ENCODE measurements around the gene PIN1.
A peak's percentile ranks its signal among the peaks of the same experiment; 100 is the strongest.
"Not testable (repeated sequence)": the region's sequence is repeated elsewhere in the genome, so short reads cannot be mapped to it uniquely, and the experiment has no call there.

The PIN1 gene

GRCh38 chr19:9834726-9835506, at the start of gene PIN1:
PIN1 (plus strand) TSS chr19:9835318; CDS start chr19:9835345, 27 bp downstream.
- Mint-ChIP-seq H3K9me3 (no peaks in the 10 kb centered on the region), H3K27ac (peak within 1 kb of the TSS; percentile 81), H3K4me1 (peaks cover 18% of the 10 kb centered on the region), H3K36me3 (peaks cover 35% of the 10 kb centered on the region), H3K4me3 (peak within 1 kb of the TSS; percentile 83)
- peak; percentile 98 for ATAC-seq
- peak; percentile 97 to 99 for DNase-seq (ENCODE audit: low spot score in 2 of 2)

DNA sequence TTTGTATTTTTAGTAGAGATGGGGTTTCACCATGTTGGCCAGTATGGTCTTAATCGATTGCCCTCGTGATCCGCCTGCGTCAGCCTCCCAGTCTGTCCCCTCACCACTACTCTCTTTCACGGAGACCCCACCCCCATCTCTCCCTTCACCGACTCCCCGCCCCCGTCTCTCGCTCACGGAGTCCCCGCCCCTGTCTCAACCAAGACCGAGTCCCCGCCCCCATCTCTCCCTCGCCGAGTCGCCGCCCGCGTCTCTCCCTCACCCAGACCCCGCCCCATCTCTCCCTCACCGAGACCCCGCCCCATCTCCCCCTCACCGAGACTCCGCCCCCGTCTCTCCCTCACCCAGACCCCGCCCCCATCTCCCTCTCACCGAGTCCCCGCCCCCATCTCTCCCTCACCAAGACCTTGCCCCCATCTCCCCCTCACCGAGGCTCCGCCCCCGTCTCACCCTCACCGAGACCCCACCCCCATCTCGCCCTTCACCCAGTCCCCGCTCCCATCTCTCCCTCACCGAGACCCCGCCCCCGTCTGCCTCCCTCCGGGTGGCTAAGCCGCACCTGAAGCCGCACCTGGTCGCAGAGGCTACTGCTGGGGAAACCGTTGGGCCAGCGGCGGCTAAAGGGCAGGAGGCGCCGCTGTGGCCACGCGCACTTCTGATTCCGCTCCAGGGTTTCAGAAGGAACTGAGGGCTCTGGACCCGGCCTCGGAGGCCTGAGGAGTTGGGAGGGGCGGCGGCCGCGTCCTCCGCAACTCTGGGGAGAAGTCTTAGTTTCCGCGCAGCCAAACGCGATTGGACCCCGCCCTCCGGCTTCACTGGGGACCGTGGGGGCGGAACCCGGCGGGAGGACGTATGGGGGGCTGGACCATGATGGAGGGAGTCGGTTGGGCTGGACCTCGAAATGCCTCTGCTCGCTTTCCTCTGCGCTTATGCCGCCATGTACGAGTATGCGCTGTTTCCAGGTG, 49.5 kb upstream of the PIN1 start:
- Mint-ChIP-seq H3K4me3 (peak overlapping the region; percentile 91), H3K27ac (peak overlapping the region; percentile 95), H3K9me3 (no peaks in the 10 kb centered on the region), H3K36me3 (peaks cover 22% of the 10 kb centered on the region), H3K4me1 (peaks cover 35% of the 10 kb centered on the region)
- DNase-seq (ENCODE audit: low spot score in 2 of 2) = peak; percentile 83 to 97
- peak; percentile 91 for ATAC-seq

- H3K4me1 Mint-ChIP-seq = peaks cover 37% of the 10 kb centered on the region
- ATAC-seq = no peak
- peak overlapping the region; percentile 95 for H3K27ac Mint-ChIP-seq
Observed at GRCh38 chr19:9786342-9786741, 48.8 kb upstream of the PIN1 start.

GRCh38 chr19:9786819-9787218, 48.3 kb upstream of the PIN1 start:
- H3K9me3 Mint-ChIP-seq = no peaks in the 10 kb centered on the region
- peak overlapping the region; percentile 91 for H3K4me3 Mint-ChIP-seq
- no peak overlapping the region for H3K27ac Mint-ChIP-seq
- H3K36me3 Mint-ChIP-seq = peaks cover 22% of the 10 kb centered on the region
- no peak for ATAC-seq
- H3K4me1 Mint-ChIP-seq = peaks cover 41% of the 10 kb centered on the region
- no peak for DNase-seq (ENCODE audit: low spot score in 2 of 2)

More at GRCh38 chr19:9786342-9786741, 48.8 kb upstream of the PIN1 start:
- no peak for DNase-seq (ENCODE audit: low spot score in 2 of 2)
- H3K36me3 Mint-ChIP-seq = peaks cover 22% of the 10 kb centered on the region
- peak overlapping the region; percentile 91 for H3K4me3 Mint-ChIP-seq
- H3K9me3 Mint-ChIP-seq = no peaks in the 10 kb centered on the region

GRCh38 chr19:9788604-9789003, 46.5 kb upstream of the PIN1 start:
- H3K36me3 Mint-ChIP-seq = peaks cover 28% of the 10 kb centered on the region
- ATAC-seq; H3K9me3 Mint-ChIP-seq; H3K27ac Mint-ChIP-seq; H3K4me3 Mint-ChIP-seq; DNase-seq (ENCODE audit: low spot score in 2 of 2): not testable (repeated sequence)
- H3K4me1 Mint-ChIP-seq = peaks cover 35% of the 10 kb centered on the region

GRCh38 chr19:9789066-9789465, 46.1 kb upstream of the PIN1 start:
- no peak overlapping the region for H3K27ac Mint-ChIP-seq
- H3K36me3 Mint-ChIP-seq = peaks cover 25% of the 10 kb centered on the region
- peaks cover 35% of the 10 kb centered on the region for H3K4me1 Mint-ChIP-seq
- ATAC-seq = no peak
- H3K4me3 Mint-ChIP-seq = no peak overlapping the region
- DNase-seq (ENCODE audit: low spot score in 2 of 2) = no peak
- no peaks in the 10 kb centered on the region for H3K9me3 Mint-ChIP-seq

DNA sequence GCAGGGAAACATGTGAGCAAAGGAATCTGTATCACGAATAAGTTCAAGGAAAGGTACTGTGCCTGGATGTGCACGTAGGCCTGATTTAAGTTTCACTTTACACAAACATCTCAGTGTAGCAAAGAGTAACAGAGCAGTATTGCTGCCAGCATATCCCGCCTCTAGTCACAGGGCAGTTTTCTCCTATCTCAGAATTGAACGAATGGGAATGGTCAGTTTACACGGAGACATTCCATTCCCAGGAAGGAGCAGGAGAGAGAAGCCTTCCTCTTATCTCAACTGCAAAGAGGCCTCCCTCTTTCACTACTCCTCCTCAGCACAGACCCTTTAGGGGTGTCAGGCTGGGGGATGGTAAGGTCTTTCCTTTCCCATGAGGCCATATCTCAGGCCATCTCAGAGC, 45.5 kb upstream of the PIN1 start:
- peaks cover 22% of the 10 kb centered on the region for H3K36me3 Mint-ChIP-seq
- not testable (repeated sequence) for ATAC-seq; H3K9me3 Mint-ChIP-seq; DNase-seq (ENCODE audit: low spot score in 2 of 2); H3K4me3 Mint-ChIP-seq; H3K27ac Mint-ChIP-seq
- H3K4me1 Mint-ChIP-seq = peaks cover 31% of the 10 kb centered on the region

DNA sequence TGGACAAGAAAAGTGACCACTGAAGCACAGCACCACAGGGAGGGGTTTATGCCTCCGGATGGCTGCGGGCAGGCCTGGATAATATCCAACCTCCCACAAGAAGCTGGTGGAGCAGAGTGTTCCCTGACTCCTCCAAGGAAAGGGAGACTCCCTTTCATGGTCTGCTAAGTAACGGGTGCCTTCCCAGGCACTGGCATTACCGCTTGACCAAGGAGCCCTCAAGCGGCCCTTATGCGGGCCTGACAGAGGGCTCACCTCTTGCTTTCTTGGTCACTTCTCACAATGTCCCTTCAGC, 44.1 kb upstream of the PIN1 start:
- H3K36me3 Mint-ChIP-seq = peaks cover 11% of the 10 kb centered on the region
- H3K27ac Mint-ChIP-seq = peak overlapping the region; percentile 95
- H3K9me3 Mint-ChIP-seq; ATAC-seq; DNase-seq (ENCODE audit: low spot score in 2 of 2): not testable (repeated sequence)
- H3K4me3 Mint-ChIP-seq = peak overlapping the region; percentile 90
- H3K4me1 Mint-ChIP-seq = peaks cover 21% of the 10 kb centered on the region

GRCh38 chr19:9791552-9792205, 43.4 kb upstream of the PIN1 start:
- Mint-ChIP-seq H3K4me3 (peak overlapping the region; percentile 90), H3K4me1 (peaks cover 21% of the 10 kb centered on the region), H3K36me3 (peaks cover 11% of the 10 kb centered on the region), H3K27ac (peak overlapping the region; percentile 95), H3K9me3 (no peaks in the 10 kb centered on the region)
- ATAC-seq (peak; percentile 81), DNase-seq (ENCODE audit: low spot score in 2 of 2) (peak; percentile 73 to 94)

- Mint-ChIP-seq H3K4me3 (peak overlapping the region; percentile 90), H3K9me3 (no peaks in the 10 kb centered on the region), H3K27ac (peak overlapping the region; percentile 95), H3K36me3 (peaks cover 11% of the 10 kb centered on the region), H3K4me1 (peaks cover 21% of the 10 kb centered on the region)
- ATAC-seq = peak; percentile 76
- DNase-seq (ENCODE audit: low spot score in 2 of 2) = peak; percentile 78 to 96
Observed at GRCh38 chr19:9792206-9793070, 42.7 kb upstream of the PIN1 start.

- ATAC-seq (peak; percentile 44), DNase-seq (ENCODE audit: low spot score in 2 of 2) (no peak)
- Mint-ChIP-seq H3K9me3 (no peaks in the 10 kb centered on the region), H3K27ac (peak overlapping the region; percentile 95), H3K4me3 (peak overlapping the region; percentile 90), H3K4me1 (peaks cover 21% of the 10 kb centered on the region), H3K36me3 (peaks cover 11% of the 10 kb centered on the region)
Observed at GRCh38 chr19:9793071-9793591, 42.0 kb upstream of the PIN1 start.

GRCh38 chr19:9796113-9796773, 38.9 kb upstream of the PIN1 start:
- DNase-seq (ENCODE audit: low spot score in 2 of 2) (peak; percentile 64 to 87), ATAC-seq (peak; percentile 70)
- Mint-ChIP-seq H3K27ac (peak overlapping the region; percentile 77), H3K4me1 (peaks cover 19% of the 10 kb centered on the region), H3K36me3 (peaks cover 6% of the 10 kb centered on the region), H3K9me3 (no peaks in the 10 kb centered on the region), H3K4me3 (no peak overlapping the region)

DNA sequence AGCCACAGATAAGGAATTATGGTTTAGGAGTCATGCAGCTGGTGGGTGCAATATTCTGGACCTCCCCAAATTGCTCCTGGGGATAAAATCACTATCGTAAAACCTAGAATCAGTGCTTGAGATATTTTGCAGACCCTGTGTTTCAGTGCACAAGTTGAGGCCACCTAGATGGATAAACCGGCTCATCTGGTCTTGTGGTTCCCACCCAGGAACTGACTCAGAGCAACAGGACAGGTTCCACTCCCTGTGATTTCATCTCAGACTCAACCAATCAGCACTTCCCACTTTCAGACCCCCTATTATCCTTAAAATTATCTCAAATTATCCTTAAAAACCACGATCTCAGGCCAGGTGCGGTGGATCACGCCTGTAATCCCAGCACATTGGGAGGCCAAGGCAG, 37.2 kb upstream of the PIN1 start:
- no peak overlapping the region for H3K27ac Mint-ChIP-seq
- no peak for ATAC-seq
- peaks cover 14% of the 10 kb centered on the region for H3K4me1 Mint-ChIP-seq
- H3K36me3 Mint-ChIP-seq = peaks cover 6% of the 10 kb centered on the region
- DNase-seq (ENCODE audit: low spot score in 2 of 2) = no peak
- no peaks in the 10 kb centered on the region for H3K9me3 Mint-ChIP-seq
- no peak overlapping the region for H3K4me3 Mint-ChIP-seq

- DNase-seq (ENCODE audit: low spot score in 2 of 2) = no peak
- no peak overlapping the region for H3K4me3 Mint-ChIP-seq
- no peaks in the 10 kb centered on the region for H3K36me3 Mint-ChIP-seq
- no peak overlapping the region for H3K27ac Mint-ChIP-seq
- ATAC-seq = no peak
- H3K4me1 Mint-ChIP-seq = peaks cover 14% of the 10 kb centered on the region
- H3K9me3 Mint-ChIP-seq = no peaks in the 10 kb centered on the region
Observed at GRCh38 chr19:9799162-9799561, 36.0 kb upstream of the PIN1 start.

Measured in stimulated activated effector memory CD8-positive, alpha-beta T cell treated with anti-CD3 and anti-CD28 coated beads, Interleukin-12 subunit alpha, Interleukin-12 subunit beta, amount 100 ng/mL, for 72 hours (primary cell).